ENCODE measurements around the gene PEX14.

PEX14 gene

GRCh38 chr1:10637834-10638558 lies 163.2 kb downstream of the PEX14 start:
- DNase-seq = no peak

- no peak for DNase-seq
These were observed 163.8 kb downstream of the PEX14 start for GRCh38 chr1:10638559-10639005.

DNA sequence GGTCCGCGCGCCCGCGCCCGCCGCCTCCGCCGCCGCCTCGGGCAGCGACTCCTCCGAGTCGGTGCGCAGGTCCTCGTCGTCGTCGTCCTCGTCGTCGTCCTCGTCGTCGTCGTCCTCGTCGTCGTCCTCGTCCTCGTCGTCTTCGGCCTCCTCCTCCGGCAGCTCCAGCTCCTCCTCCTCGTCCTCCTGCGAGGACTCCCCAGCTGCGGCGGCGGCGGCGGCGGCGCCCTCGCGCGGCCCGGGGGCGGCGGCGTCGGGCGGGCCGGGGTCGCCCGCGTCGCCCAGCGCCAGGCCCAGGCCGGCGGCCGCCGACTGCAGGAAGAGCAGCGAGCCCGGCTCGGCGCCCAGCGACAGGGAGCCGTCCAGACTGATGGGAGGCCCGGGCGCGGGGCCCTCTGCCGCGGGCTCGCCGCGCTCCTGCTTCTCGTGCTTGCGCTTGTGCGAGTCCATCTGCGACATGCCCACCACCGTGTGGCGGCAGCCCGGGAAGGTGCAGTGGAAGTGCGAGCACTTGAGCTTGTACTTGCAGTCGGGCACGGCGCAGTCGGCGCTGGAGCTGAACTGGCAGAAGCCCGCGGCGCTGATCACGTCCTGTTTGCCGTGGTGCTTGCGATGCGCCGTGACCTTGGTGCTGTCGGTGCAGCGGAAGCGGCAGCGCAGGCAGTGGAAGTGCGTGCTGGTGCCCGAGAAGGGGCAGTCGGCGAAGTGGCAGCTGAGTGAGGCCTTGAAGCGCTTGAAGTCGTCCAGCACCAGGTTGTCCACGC lies 164.4 kb downstream of the PEX14 start:
- DNase-seq = no peak

DNA sequence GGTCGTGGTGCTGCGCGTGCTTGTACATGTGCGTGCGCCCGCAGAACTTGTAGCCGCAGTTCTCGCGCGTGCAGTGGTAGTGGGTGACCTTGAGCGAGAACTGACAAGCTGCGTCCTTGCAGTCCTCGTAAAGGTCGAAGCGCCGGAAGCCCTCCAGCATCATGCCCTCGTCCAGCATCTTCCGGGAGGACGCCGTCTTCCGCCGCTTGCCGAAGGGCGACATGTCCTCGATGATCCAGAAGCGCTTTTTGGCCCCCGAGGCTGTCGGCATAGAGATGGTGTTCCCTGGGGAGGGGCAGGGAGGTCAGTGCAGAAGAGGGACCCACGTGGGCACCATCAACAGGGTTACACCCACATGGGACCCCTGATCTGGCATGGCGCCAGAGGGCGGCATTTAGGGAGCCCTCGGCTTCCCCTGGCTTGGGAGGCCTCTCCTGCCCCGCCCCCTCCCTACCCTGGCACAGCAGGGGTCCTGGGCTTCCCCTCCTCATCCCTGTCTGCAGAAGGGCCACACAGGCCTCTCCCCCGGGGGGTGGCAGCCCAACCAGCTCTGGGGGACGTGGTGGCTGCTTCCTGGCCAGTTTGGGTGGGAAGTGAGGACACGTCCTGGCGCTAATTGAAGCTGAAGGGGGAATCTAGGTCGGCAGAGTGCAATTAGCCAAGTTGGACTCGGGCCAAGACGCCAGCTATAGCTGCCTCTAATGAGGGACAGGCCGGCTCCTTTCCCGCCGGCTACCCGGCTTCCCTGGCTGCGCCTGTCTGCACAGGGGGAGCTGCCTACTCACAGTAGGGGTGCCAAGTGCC lies 165.2 kb downstream of the PEX14 start:
- no peak for DNase-seq

DNA sequence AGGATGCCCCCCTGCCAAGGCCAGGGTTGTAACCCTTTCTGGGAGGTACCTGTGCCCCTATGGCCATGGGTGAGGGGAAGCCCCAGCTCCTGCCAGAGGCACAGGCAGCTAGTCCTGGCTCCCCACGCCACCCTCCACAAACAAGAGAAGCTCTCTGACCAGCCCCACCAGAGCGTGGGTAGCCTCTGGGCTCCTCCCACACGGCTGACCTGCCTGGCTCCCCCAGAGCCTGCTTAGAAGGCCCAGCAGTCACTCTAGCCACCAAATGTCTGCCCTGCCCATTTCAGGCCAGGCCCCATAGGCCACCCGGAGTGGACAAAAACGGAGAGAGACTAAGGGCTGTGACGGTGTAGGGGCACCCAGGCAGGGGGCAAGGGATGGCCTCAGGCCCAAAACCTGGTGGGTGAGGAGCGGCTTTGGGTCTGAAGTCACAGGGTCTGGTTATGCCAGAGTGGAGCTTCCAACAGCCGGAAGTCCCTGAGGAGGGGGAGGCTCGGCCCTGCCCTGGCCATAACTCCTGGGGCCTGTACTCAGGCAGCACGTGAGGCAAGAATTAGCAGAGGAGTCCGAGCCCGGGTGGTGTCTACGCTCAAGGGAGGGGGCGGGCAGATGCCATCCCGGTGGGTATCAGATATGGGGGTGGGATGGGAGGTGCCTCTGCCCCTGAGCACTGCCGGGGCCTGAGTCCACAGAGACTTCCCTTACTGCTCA lies 166.2 kb downstream of the PEX14 start:
- no peak for DNase-seq

DNA sequence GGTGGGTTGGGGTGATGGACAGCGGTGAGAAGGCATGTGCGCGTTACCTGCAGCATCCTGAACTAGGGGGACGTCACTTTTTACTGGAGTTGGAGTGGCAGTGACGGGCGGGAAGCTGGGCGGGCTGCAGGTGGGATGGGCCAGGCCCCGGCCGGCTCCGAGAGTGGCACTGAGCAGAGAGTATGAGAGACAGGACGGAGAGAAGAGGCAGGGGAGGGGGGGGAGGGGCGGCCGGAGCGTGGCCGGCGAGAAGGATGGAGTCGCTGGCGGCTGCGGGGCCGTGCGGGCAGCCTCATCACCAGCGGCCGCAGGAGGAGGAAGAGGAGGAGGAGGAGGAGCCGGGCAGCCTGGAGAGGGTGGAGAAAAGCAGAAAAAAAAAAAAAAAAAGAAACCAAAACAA lies 167.2 kb downstream of the PEX14 start:
- no peak for DNase-seq

- DNase-seq = no peak
These were observed 167.8 kb downstream of the PEX14 start for GRCh38 chr1:10642403-10643080.

DNA sequence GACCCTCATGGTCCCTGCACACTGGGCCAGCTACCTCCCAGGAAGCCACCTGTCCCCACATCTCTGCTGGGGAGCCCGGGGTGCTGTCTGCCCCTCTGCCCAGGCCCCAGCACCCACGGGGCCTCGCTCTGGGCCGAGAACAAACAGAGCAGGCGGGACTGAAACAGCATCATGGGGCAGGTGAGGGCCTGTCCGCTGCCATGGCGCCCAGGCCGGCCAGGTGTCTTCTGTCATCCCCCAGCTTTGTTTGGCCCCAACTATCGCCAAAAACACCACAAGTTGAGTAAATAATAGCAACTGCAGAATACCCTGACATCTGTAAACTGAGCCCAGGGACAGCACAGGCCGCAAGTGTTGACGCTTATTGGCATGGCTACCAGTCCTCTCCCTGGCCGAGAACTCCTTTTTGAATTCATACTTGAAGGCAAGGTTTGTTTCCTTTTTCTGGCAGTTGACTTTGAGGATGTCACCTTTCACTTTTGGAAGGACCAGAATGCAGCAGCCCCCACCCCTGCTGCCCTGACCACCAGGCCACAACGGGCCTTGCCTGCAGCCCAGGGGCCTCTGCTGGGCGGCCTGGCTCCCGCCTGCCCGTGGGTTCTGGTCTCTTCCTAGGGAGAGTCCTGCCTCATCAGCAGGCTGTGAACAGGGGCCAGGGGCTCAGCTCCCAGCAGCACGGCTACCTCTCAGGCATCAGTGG lies 169.0 kb downstream of the PEX14 start:
- DNase-seq = no peak

DNA sequence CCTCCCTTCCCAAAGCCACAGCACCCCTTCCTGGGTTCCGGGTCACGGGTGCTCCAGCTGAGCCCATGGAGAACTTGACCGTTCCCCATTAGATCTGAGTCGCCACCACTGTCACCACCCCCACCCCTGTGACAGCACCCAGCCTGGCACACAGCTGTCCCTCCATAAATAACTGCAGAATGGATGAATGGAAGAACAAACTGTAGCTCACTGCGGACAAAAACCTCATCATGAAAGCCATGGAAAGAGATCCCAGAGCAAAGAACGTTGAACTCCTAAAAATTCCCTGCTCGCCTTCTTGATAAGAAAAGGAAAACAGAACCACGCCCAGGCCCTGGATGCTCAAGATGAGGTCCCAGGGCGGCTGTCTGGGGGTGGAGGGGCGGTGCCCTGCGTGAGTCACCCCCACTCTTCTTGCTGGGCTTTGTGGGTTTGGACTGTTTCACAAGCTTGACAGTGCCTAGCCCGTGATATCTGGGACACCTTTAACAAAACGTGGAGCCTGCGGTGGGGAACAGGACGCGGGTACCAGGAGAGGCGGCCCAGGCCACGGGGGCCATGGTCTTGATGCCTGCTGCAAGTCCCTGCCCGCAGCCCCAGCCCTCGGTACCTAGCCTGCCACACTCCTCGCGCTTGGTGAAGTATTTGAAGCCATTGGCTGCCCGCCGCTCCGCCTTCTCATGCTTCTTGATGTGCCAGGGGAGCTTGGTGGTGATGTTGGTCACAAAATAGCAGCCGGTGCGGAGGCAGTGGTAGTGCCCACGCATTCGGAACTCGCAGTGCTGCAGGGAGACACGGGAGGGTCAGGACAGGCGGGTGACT lies 169.8 kb downstream of the PEX14 start:
- DNase-seq = no peak

GRCh38 chr1:10646347-10646861 lies 171.7 kb downstream of the PEX14 start:
- no peak for DNase-seq

DNA sequence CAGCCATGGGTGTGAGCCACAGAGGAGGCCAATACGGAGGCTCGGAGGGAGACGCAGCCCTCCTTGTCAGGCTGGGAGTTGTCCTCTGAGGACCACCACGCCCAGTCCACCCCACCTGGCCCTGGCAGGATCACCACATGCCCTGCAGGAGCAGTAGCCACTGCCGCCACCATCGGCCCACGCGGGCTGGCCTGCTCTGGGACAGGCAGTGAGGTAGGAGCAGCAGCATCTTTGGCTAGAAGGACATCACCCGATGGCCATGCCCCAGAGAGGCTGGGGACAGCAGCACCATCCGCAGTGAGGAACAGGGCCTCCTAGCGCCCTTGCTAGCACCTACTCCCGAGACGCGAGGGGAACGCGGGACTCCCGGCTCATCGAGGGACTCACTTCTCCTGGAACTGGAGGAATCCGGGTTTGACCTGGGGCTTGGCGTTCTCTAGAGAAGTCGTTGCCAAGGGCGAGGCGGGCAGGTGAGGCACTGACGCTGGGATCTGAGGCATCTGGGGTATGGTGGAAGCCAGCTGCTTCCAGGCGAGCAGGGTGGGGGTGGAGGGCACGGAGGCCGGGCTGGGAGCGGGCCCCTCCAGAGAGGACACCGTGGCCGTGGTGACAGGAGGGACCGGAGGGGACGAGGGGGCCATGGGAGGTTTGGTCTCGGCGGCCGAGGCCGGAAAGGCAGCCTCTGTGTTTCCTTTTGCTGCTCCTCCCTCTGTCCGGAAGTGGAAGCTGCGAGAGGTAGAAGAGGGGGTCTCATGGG lies 172.8 kb downstream of the PEX14 start:
- DNase-seq = no peak

GRCh38 chr1:10648689-10649516 lies 174.2 kb downstream of the PEX14 start:
- no peak for DNase-seq

- no peak for DNase-seq
These were observed 174.9 kb downstream of the PEX14 start for GRCh38 chr1:10649517-10650201.

DNA sequence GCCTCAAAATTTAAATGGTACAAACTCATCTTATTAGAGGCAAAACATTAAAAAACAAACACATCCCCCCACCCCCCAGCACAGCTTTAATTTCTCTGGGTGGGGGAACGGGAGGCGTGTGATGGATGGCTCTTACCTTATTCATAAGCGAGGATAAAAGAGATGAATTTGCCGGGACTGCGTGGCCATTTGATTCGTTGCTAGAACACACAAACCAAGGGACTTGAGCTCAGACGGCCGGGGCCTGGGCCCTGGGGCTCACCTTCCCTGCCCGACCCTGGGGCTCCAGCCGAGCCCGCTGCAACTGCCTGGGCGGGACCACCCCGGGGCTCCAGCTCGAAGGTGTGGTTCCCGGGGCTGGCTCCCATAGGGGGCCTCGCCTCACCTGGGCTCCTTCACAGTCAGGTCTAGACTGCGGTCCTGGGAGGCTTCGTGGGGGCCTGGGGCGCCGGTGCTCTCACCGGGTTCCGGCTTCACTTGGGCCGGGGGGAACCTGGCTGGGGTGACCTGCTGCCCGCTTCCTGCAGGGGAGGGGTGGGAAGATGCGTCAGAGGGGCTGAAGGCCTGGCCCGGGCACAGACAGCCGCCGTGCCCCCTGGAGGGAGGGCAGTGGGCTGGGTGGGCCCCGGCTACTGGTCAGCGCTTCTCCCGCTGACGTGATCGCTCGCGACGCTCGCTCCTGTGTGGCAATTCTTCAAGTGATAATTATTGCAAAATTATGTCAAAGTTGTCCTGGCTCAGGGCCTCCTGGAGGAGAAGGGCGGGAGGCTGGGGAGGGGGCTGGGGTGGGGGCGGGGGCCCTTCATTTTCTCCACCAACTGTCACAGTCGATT lies 176.0 kb downstream of the PEX14 start:
- DNase-seq = no peak

DNA sequence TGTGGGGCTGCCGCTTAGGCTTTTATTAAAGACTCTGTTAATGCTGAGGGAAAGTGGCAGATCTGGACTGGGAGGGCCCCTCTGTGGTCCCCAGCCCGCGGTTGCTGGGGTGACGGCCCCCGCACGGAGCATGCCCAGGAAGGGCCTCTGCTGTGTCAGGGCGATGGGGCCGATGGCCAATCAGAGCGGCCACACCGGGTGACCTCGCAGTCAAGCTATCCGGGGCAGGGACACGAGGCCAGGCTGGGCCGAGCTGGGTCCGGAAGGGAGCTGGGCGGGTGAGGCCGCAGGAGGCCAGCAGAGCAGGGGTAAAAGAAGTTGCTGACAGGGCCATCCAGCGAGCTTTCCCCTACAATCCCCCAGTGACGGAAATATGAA lies 176.6 kb downstream of the PEX14 start:
- no peak for DNase-seq

DNA sequence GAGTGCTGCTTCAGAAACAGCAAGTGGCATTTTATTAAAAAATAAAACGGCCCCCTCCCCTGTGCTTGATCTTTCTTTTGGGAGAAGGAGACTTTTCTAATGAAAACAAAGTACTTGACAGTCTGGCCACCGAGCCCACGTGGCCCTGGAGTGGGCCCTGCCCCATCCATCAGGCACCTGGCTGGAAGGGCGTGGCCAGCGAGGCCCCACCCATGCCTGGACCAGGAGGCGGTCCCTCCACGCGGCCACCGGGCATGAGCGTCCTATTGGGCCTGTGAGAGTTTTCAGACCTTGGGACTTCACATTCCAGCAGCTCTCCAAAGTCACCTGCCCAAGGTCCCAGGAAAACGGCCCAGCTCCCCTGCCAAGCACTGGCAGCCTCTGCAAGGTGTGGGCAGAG lies 177.0 kb downstream of the PEX14 start:
- DNase-seq = no peak

GRCh38 chr1:10652626-10653025 lies 177.9 kb downstream of the PEX14 start:
- DNase-seq = no peak
